BE2C (cell line): ENCODE measurements around the gene NEMF.
A peak's percentile ranks its signal among the peaks of the same experiment; 100 is the strongest.

Experiments
- DNase-seq: peaks from one replicate; pipeline ENCODE4 v3.0.0-alpha.2; 2020
- H3K27me3 ChIP-seq: fragments of 250-450 bp; sonication (Bioruptor Pico); 2 replicates; pipeline ENCODE4 v1.5.1; 2020; ENCODE audit warnings: mild to moderate bottlenecking
- H3K36me3 ChIP-seq: fragments of 250-450 bp; sonication (Bioruptor Pico); 2 replicates; pipeline ENCODE4 v1.5.1; 2020; ENCODE audit warnings: mild to moderate bottlenecking
- H3K4me1 ChIP-seq: fragments of 250-450 bp; sonication (Bioruptor Pico); 2 replicates; pipeline ENCODE4 v1.5.1; 2020
- H3K4me3 ChIP-seq: 2 replicates; pipeline ENCODE4 v1.5.1; 2011; ENCODE audit warnings: low read depth, low read length
- H3K9me3 ChIP-seq: fragments of 250-450 bp; sonication (Bioruptor Pico); 2 replicates; pipeline ENCODE4 v1.5.1; 2020
- CTCF ChIP-seq: IDR thresholded peaks from 2 replicates; pipeline ENCODE4 v1.5.1; 2012; ENCODE audit warnings: mild to moderate bottlenecking, low read depth, low read length

Gene NEMF

GRCh38 chr14:49858383-49858782 lies 5.8 kb upstream of the NEMF start:
- no peaks in the 10 kb centered on the region for H3K27me3 ChIP-seq
- H3K9me3 ChIP-seq: no peaks in the 10 kb centered on the region
- no peak overlapping the region for H3K4me3 ChIP-seq
- no peak for DNase-seq
- no peak for TF ChIP-seq CTCF
- H3K4me1 ChIP-seq: no peaks in the 10 kb centered on the region
- H3K36me3 ChIP-seq: no peaks in the 10 kb centered on the region

GRCh38 chr14:49857427-49858003 lies 4.9 kb upstream of the NEMF start:
- no peak for DNase-seq
- Histone ChIP-seq H3K9me3 (no peaks in the 10 kb centered on the region), H3K4me1 (no peaks in the 10 kb centered on the region), H3K27me3 (no peaks in the 10 kb centered on the region), H3K36me3 (no peaks in the 10 kb centered on the region), H3K4me3 (no peak overlapping the region)
- TF ChIP-seq CTCF: no peak

GRCh38 chr14:49853572-49854375 lies 1.2 kb upstream of the NEMF start:
- H3K9me3 ChIP-seq: no peaks in the 10 kb centered on the region
- no peaks in the 10 kb centered on the region for H3K27me3 ChIP-seq
- H3K4me3 ChIP-seq: no peak overlapping the region; the same call in 1 of the 2 replicates
- no peaks in the 10 kb centered on the region for H3K4me1 ChIP-seq
- TF ChIP-seq CTCF: peak; percentile 78
- peaks cover 11% of the 10 kb centered on the region for H3K36me3 ChIP-seq
- peak; percentile 75 for DNase-seq

GRCh38 chr14:49853158-49853477 lies 530 bp upstream of the NEMF start:
- DNase-seq: no peak
- TF ChIP-seq CTCF: no peak
- Histone ChIP-seq H3K4me3 (peak overlapping the region; percentile 88), H3K9me3 (no peaks in the 10 kb centered on the region), H3K27me3 (no peaks in the 10 kb centered on the region), H3K36me3 (peaks cover 14% of the 10 kb centered on the region), H3K4me1 (no peaks in the 10 kb centered on the region)

- peak overlapping the region; percentile 88 for H3K4me3 ChIP-seq
- H3K36me3 ChIP-seq: peaks cover 20% of the 10 kb centered on the region
- H3K27me3 ChIP-seq: no peaks in the 10 kb centered on the region
- no peaks in the 10 kb centered on the region for H3K4me1 ChIP-seq
- no peaks in the 10 kb centered on the region for H3K9me3 ChIP-seq
- TF ChIP-seq CTCF: no peak
- no peak for DNase-seq
Measured at GRCh38 chr14:49851813-49852212, 775 bp downstream of the NEMF start.

GRCh38 chr14:49849213-49849847 lies 3.3 kb downstream of the NEMF start:
- H3K9me3 ChIP-seq: no peaks in the 10 kb centered on the region
- no peak overlapping the region for H3K4me3 ChIP-seq
- TF ChIP-seq CTCF: no peak
- peaks cover 44% of the 10 kb centered on the region for H3K36me3 ChIP-seq
- no peaks in the 10 kb centered on the region for H3K27me3 ChIP-seq
- DNase-seq: no peak
- no peaks in the 10 kb centered on the region for H3K4me1 ChIP-seq
